ENCODE results near the gene NEU2. TPM values are rescaled to one million over a fixed set of nuclear protein-coding genes. Genes with fewer than 3 reads are reported as not detected.

The NEU2 gene
- total RNA-seq, 1 donor from 2014 or later = not detected

GRCh38 chr2:233006648-233007047, 25.8 kb upstream of the NEU2 start:
- H3K27ac Mint-ChIP-seq = no peak overlapping the region
- peaks cover 3% of the 10 kb centered on the region for H3K4me1 Mint-ChIP-seq
- no peak for ATAC-seq (ENCODE audit: low read depth)
- H3K4me3 Mint-ChIP-seq = no peak overlapping the region
- TF ChIP-seq CTCF (IDR thresholded peaks at IDR 0.05) = no peak
- POLR2A ChIA-PET = no interaction called here
- CTCF ChIA-PET = no interaction called here
- intact Hi-C loops (cut with micrococcal nuclease) = no loop called here
- DNase-seq = no peak
- peaks cover 12% of the 10 kb centered on the region for H3K27me3 Mint-ChIP-seq
- H3K36me3 Mint-ChIP-seq (ENCODE audit: low read depth) = no peaks in the 10 kb centered on the region
- no peaks in the 10 kb centered on the region for H3K9me3 Mint-ChIP-seq

- Mint-ChIP-seq H3K27ac (no peak overlapping the region), H3K9me3 (no peaks in the 10 kb centered on the region), H3K27me3 (peaks cover 12% of the 10 kb centered on the region), H3K4me1 (peaks cover 6% of the 10 kb centered on the region), H3K36me3 (ENCODE audit: low read depth) (no peaks in the 10 kb centered on the region), H3K4me3 (no peak overlapping the region)
- ATAC-seq (ENCODE audit: low read depth) = no peak
- ChIA-PET CTCF (no interaction called here), POLR2A (no interaction called here)
- no peak for TF ChIP-seq CTCF (IDR thresholded peaks at IDR 0.05)
- intact Hi-C loops (cut with micrococcal nuclease) = no loop called here
- DNase-seq = no peak
Measured at GRCh38 chr2:233007270-233007669, 25.2 kb upstream of the NEU2 start.

DNA sequence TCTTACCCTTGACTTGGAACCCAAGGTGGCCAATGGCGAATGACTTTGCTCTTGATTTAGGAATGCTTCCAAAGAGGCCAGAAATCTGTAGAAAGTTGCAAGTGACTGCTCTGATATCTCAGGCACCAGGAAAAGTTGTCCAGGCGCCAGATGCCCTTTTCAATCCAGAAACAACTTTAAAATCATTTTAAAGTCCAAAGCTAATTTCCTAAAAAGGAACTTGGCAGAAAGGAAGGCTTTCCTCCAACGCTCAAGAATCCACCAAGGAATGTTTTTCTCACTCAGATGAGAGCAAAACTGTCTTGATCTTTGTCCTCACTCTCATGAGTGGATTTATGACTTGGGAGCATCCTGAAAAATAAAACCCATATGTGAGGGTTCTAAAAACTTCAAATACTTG, 24.7 kb upstream of the NEU2 start:
- H3K9me3 Mint-ChIP-seq = no peaks in the 10 kb centered on the region
- TF ChIP-seq CTCF (IDR thresholded peaks at IDR 0.05) = no peak
- ATAC-seq (ENCODE audit: low read depth) (no peak), DNase-seq (no peak)
- ChIA-PET POLR2A (no interaction called here), CTCF (no interaction called here)
- intact Hi-C loops (cut with micrococcal nuclease) = no loop called here
- no peak overlapping the region for H3K27ac Mint-ChIP-seq
- peaks cover 12% of the 10 kb centered on the region for H3K27me3 Mint-ChIP-seq
- H3K36me3 Mint-ChIP-seq (ENCODE audit: low read depth) = no peaks in the 10 kb centered on the region
- H3K4me3 Mint-ChIP-seq = no peak overlapping the region
- H3K4me1 Mint-ChIP-seq = peaks cover 6% of the 10 kb centered on the region

DNA sequence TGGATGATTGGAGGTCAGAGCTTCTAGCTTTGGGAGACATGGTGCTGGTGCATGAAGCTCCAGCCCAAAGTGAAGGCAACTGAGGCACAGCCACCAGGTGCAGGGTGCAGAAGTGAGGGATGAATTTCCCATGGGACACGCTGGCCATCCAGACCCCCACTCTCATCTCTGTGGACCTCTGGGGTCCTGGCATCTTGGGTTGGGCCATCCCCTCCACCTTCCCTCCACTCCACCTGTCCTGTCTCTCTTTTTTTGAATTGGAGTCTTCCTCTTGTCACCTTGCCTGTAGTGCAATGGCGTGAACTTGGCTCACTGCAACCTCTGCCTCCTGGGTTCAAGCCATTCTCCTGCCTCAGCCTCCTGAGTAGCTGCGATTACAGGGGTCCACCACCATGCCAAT, 22.8 kb upstream of the NEU2 start:
- DNase-seq = no peak
- TF ChIP-seq CTCF (IDR thresholded peaks at IDR 0.05) = no peak
- intact Hi-C loops (cut with micrococcal nuclease) = no loop called here
- no peak for ATAC-seq (ENCODE audit: low read depth)
- Mint-ChIP-seq H3K27ac (no peak overlapping the region), H3K36me3 (ENCODE audit: low read depth) (no peaks in the 10 kb centered on the region), H3K27me3 (peaks cover 11% of the 10 kb centered on the region), H3K4me3 (no peak overlapping the region), H3K9me3 (no peaks in the 10 kb centered on the region), H3K4me1 (peaks cover 6% of the 10 kb centered on the region)
- ChIA-PET POLR2A (no interaction called here), CTCF (no interaction called here)

DNA sequence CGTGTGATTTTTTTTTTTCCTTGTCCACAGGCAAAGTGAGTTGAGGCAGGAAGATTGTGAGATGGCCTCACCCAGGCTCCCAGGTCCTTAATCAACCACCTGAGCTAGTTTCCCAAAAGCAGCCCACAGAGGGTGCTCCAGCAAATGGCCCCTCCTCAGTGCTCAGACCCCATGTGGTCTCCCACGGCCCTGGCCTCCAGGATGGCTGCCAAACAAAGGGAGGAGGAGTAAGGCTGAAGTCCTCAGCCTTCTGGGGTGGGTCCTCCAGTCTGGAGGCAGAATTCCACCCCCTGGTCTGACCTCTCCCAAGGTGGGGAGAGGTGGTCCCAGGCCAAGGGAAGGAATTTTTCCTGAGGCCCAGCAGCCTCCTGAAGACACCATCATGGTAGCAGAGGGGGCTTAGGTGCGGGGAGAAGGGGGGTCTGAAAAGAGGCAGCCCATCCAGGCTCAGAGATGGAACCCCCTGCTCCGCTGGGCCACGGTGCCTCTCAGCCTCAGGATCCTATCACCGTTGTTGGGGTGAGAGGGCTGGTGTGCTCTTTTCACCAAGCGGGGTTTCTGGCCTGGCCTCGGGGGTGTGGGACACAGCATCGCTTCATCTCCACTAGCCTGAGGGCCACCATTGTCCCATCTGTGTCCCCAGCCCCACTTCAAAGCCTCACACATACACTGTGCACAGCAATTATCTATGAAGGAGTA, 21.8 kb upstream of the NEU2 start:
- Mint-ChIP-seq H3K36me3 (ENCODE audit: low read depth) (no peaks in the 10 kb centered on the region), H3K9me3 (no peaks in the 10 kb centered on the region), H3K4me3 (no peak overlapping the region), H3K4me1 (peaks cover 6% of the 10 kb centered on the region), H3K27me3 (peaks cover 11% of the 10 kb centered on the region), H3K27ac (no peak overlapping the region)
- POLR2A ChIA-PET = interaction anchor here (0.6 kb wide), 1 partner anchor 213 kb away, joined by 3 read pairs; no protein-coding TSS in a partner anchor
- no peak for DNase-seq
- TF ChIP-seq CTCF (IDR thresholded peaks at IDR 0.05) = no peak
- CTCF ChIA-PET = interaction anchor here (1.9 kb wide), 1 partner anchor 18 kb away, joined by 5 read pairs; no protein-coding TSS in a partner anchor
- intact Hi-C loops (cut with micrococcal nuclease) = no loop called here
- no peak for ATAC-seq (ENCODE audit: low read depth)
